ENCODE data around the gene HDGFL2.

Gene HDGFL2

DNA sequence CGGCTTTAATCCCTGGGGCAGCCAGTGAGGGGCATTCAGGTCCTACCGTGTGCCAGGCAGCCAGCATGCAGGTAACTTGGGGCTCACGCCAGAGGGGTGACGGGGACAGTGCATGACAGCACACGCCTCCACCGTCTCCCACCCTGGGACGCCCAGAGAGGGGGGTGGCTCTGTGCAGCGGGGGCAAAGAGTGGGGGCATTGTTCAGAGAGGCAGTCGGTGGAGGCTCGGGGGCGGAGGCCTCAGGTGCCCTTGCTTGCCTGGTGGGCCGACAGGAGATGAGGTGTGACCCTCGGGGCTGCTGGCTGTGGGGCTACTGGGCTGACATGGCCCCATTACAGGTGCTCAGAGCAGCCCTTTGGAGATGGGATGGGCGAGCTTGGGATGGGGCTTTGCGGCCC lies 27.8 kb downstream of the HDGFL2 start:
- DNase-seq, result no peak

- no peak for DNase-seq
These were observed 28.9 kb downstream of the HDGFL2 start for GRCh38 chr19:4500841-4501591.

DNA sequence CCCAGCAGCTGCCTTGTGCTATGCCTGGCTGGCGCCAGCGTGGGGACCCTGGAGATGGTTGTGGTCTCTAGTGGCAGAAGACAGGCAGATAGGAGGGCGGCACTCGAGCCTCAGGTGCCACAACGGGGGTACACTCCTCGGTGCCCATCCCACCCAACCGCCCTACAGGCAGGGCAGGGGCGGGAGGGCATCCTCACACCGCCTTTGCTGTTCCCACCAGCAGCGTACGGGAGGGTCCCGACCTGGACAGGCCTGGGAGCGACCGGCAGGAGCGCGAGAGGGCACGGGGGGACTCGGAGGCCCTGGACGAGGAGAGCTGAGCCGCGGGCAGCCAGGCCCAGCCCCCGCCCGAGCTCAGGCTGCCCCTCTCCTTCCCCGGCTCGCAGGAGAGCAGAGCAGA lies 29.6 kb downstream of the HDGFL2 start:
- DNase-seq, result no peak

- DNase-seq, result no peak
These were observed 30.4 kb downstream of the HDGFL2 start for GRCh38 chr19:4502282-4503131.

DNA sequence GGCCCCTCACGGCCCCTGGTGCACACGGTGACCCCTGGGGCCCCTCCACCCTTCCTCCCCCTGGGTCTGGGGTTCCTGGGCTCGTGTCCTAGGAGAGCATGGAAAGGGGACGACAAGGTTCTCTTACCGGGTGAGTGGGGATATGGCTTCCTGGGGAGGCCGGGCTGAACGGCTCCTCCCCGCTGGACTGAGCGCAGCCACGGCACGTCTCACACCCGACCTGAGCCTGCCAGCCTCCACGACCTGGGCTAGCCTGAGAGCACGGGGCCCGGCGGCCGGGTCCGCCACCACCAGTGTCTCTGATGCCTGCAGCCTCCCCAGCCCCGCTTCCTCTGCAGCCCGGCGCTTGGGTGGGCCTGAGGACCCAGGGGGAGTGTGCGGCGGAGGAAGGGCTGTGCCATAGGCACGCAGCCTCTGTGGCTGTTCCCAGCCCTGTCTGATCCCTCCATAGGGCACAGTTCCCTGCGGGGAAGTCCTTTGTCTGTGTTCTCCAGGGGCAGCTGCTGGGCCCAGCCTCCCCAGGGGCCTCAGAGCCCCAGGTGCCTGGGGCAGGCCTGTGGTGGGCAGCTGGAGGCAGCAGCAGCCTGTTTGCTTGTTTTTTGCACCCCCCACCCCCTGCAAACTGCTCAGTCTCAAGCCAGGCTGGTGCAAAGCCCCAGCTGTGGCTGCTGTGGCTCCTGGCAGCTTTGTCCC lies 31.2 kb downstream of the HDGFL2 start:
- no peak for DNase-seq

DNA sequence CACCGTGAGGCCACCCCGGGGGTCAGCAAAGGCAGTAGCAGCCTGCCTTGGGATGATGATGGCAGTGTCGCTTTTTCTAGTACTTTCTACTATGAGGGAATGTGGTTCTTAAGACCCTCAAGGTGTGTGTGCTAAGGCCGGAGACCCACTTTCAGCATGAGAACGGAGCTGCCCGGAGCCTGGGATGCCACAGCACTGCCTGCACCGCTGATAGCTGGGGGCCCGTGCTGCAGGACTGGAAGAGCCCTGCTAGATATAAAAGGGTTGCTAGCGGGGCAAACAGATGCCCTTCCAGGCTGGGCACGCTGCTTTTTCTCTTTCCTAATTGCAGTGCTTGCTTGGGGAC lies 31.7 kb downstream of the HDGFL2 start:
- DNase-seq, result no peak

DNA sequence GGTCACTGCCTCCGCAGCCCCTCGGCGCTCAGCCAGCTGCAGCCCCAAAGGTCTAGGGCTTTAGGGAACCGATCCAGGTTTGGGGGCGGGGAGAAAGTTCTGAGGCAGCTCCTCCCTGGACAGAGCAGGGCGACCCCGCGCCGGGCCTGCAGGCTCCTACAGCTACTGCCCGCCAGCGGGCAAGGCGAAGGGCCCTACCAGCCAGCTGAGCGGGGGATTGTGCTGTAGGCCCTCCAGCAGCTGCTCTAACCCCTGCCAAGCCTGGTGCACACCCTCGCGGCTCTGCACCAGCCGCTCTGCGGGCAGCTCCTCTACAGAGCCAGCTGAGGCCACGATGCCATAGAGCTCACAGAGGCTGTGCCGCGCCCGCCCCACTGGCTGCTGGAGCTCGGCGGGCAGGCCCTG lies 32.2 kb downstream of the HDGFL2 start:
- no peak for DNase-seq

- no peak for DNase-seq
These were observed 32.9 kb downstream of the HDGFL2 start for GRCh38 chr19:4504891-4505569.

DNA sequence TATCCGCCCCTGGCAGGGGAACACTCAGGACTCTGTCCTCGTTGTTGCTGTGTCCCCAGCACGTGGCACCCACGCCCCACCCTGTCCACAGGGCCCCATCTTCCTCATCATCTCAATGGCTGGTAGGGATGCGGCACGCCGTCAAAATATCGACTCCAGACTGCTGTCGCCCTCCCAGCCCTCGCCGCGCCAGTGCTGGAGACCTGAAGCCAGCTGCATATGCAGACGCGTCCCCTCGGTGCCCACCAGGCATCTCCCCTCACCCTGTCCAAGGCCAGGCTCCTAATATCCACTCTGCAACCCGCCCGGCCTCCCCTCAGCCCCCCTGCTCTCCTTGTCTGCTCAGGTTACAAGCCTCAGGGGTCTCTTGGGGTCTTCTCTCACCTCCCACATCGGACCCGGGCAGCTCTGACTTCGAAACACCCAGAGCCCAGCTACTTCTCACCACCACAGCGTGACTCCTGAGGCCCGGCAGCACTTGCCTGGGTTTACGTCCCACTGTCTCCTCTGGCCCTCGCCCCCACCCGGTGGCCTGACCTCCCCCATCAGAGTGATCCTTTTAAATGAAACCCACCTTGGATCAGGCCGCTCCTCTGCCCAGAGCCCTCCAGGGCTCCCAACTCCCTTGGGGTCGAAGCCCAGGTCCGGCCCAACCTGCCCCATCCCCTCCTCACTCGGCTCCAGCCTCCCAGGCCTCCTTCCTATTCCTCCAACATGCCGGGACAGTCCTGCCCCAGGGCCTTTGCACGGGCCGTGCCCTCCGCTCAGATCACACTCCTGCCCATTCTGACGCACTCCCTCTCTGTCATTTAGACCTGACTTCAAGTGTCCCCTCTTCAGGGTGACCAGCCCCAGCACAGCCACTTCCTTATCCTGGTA lies 33.7 kb downstream of the HDGFL2 start:
- DNase-seq, result no peak

DNA sequence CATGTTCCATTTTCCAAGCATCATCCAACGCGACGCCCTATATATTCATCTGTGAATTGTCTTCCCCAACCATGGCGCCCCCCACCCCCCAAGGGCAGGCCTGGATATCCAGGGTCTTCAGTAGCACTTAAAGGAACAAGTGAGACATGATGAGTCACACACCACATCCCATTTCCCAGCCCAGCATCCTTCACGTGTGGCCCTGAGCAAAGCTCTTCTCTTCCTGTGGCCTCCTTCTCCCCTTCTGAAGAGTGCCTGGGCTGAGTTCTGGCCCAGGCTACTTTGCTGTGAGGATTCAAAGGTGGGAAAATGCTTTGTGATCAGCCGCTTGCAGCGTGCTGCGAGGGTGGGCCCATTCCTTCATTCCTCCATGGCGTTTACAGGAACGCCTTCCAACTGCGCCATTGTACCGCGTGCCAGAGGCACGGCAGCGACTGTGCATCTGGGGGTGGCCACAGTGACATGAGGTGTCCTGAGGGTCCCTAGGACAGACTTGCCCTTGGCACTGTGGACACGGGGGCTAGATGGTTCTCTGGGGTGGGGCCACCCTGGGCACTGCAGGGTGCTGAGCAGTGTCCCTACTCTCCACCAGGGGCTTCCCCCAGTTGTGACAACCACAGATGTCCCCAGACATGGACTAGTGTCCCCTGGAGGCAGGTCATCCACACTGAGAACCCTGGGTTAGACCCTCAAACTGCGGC lies 34.5 kb downstream of the HDGFL2 start:
- DNase-seq, result no peak

DNA sequence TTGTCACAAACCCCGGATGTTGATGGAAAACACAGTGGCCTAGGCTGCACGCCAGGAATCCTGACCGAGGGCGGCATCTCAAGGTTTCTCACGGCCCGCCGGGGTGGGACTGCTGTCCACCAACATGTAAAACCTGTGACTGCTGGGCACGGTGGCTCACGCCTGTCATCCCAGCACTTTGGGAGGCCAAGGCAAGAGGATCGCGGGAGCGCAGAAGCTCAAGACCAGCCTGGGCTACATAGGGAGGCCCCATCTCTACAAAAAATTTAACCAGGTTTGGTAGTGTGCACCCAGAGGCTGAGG lies 35.0 kb downstream of the HDGFL2 start:
- no peak for DNase-seq

DNA sequence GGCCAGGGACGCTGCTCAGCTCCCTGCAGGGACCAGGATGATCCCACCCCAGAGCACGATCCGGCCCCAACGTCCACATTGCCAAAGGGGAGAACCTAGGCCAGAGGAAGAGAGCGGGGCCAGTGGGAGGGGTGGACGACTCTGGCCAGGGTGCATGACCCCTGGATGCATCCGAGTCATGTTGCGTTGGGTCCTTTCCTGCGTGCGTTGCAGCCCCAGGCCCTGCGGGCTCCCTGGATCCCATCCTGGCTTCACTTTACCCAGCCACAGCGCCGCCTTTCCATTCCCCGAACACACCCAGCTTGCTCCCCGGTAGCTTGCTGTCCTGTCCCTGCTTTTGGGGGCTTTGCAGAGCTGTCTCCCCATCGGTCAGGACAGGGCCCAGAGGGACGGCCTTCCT lies 35.7 kb downstream of the HDGFL2 start:
- no peak for DNase-seq

DNA sequence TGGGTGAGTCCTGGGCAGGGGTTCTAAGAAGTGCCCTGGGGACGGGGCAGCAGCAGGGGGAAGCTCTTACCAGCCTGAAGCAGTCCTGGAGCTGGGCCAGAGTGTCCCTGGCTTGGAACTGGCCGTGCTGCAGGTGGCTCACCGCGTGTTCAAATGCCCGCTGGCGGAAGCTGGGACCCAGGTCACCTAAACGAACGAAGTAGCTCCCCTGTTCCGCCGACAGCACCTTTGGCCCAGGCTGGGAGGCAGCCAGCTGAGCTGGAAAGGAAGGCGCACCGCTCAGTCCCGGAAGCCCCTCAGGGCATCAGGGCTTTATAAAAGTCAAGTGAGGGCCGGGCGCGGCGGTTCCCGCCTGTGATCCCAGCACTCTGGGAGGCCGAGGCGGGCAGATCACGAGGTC lies 36.6 kb downstream of the HDGFL2 start:
- no peak for DNase-seq

DNA sequence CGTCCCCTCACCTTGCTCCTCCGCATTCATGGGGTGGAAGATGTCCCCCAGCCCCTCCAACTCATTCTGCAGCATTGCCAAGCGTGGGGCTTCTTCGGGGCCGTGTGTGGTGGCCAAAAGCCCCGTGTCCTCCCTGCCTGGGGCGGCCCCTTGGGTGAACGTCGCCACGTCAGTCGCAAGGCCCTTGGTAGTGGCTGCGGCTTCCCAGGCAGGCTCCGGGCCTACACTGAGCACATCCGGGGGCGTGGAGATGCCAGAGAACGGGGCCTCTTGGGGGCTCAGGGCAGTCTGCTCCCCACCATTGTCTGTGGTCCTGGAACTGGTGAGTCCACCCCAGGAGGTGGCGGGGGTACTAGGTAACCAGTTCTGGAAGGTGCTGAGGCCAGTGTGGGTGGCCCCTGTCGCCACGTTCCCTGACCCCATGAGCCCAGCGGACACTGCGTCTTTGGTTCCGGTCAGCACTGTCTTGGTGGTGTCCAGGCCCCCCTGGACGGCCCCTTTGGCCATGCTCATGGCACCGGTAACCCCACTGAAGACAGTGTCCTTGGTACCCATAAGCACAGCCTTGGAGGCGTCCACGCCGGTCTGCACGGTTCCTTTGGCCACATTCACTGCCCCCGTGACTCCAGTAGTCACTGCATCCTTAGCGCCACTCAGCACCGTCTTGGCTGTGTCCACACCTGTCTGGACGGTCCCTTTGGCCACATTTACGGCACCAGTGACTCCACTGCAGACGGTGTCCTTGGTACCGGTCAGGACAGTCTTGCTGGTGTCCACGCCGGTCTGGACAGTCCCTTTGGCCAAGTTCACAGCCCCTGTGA lies 38.5 kb downstream of the HDGFL2 start:
- DNase-seq, result no peak

DNA sequence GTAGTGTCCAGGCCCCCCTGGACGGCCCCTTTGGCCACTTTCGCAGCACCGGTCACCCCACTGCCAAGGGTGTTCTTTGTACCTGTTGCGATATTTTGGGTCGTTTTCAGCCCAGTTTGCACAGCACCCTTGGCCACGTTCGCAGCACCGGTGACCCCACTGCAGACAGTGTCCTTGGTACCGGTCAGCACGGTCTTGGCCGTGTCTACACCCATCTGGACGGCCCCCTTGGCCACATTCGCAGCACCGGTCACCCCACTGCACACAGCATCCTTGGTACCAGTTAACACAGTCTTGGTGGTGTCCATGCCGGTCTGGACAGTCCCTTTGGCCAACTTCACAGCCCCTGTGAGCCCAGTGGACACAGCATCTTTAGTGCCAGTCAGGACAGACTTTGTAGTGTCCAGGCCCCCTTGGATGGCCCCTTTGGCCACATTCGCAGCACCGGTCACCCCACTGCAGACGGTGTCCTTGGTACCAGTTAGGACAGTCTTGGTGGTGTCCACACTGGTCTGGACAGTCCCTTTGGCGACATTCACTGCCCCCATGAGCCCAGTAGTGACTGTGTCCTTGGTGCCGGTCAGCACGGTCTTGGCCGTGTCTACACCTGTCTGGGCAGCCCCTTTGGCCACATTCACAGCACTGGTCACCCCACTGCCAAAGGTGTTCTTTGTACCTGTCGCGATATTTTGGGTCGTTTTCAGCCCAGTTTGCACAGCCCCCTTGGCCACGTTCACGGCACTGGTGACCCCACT lies 39.4 kb downstream of the HDGFL2 start:
- DNase-seq, result no peak

DNA sequence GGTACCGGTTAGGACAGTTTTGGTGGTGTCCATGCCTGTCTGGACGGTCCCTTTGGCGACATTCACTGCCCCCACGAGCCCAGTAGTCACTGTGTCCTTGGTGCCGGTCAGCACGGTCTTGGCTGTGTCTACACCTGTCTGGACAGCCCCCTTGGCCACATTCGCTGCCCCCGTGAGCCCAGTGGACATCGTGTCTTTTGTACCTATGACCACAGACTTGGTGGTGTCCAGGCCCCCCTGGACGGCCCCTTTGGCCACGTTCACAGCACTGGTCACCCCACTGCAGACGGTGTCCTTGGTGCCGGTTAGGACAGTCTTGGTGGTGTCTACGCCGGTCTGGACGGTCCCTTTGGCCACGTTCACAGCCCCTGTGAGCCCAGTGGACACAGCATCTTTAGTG lies 40.0 kb downstream of the HDGFL2 start:
- DNase-seq, result no peak

DNA sequence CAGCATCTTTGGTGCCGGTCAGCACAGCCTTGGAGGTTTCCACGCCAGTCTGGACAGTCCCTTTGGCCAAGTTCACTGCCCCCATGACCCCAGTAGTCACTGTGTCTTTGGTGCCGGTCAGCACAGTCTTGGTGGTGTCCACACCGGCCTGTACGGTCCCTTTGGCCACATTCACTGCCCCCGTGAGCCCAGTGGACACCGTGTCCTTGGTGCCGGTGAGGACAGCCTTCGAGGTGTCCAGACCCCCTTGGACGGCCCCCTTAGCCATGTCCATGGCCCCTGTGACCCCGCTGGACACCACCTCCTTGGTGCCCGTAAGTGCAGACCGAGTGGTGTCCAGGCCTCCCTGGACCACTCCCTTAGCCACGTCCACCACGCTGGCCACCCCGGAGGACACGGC lies 41.2 kb downstream of the HDGFL2 start:
- DNase-seq, result no peak

GRCh38 chr19:4515732-4516131 lies 43.6 kb downstream of the HDGFL2 start:
- no peak for DNase-seq

DNA sequence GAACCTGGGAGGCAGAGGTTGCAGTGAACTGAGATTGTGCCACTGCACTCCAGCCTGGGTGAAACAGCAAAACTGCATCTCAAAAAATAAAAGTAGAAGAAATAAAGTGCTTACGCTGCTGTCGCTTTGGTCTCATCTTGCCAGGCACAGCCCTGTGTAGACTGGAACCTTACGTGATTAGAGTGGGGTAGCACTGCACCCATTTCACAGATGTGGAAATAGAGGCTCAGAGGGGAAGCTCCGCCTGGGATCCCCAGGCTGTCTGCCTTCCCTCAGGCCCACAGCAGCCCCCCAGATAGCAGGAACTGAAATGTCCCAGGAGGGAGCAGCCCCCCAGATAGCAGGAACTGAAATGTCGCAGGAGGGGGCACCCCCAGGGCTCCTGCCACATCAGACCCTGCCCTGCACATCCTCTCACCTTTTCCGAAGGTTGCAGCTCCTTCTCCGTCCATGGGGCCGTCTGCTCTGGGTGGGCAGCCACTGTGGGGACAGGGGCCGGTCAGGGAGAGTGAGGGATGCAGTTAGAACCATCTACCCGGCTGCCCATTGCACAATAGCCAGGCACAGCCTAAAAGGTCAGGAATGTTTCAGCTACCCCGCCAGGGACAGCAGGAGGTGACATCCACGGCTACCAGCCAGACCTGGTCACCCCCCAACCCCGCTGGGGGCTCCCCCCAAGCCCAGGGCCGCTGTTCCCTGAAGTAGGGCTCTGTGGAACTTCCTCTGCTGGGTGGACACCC lies 44.3 kb downstream of the HDGFL2 start:
- no peak for DNase-seq

GRCh38 chr19:4516939-4517300 lies 44.8 kb downstream of the HDGFL2 start:
- DNase-seq, result no peak
